Stimulated activated CD8-positive, alpha-beta memory T cell treated with anti-CD3 and anti-CD28 coated beads, Interleukin-4, amount 100 ng/mL, for 1 hour (primary cell): ENCODE measurements around the gene CNTN1.
"Not testable (repeated sequence)": the region's sequence is repeated elsewhere in the genome, so short reads cannot be mapped to it uniquely, and the experiment has no call there.

Experiments
- DNase-seq, 2 donors: peaks; one replicate each; pipeline ENCODE4 v3.0.0-alpha.2; 2020; ENCODE audit warnings: low read depth in 2 of 2, low spot score in 1 of 2

CNTN1 gene

GRCh38 chr12:41023836-41024235 is 331.6 kb downstream of the CNTN1 start:
- no peak for DNase-seq

GRCh38 chr12:41026151-41026550 is 333.9 kb downstream of the CNTN1 start:
- no peak for DNase-seq

- no peak for DNase-seq
These were observed 340.1 kb downstream of the CNTN1 start for GRCh38 chr12:41032386-41032785.

GRCh38 chr12:41034686-41035085 is 342.4 kb downstream of the CNTN1 start:
- DNase-seq: no peak

- no peak for DNase-seq
These were observed 347.2 kb downstream of the CNTN1 start for GRCh38 chr12:41039461-41039860.

GRCh38 chr12:41045509-41045908 is 353.3 kb downstream of the CNTN1 start:
- DNase-seq: no peak

GRCh38 chr12:41049033-41049432 is 356.8 kb downstream of the CNTN1 start:
- DNase-seq: no peak

GRCh38 chr12:41051954-41052353 is 359.7 kb downstream of the CNTN1 start:
- no peak for DNase-seq

- no peak for DNase-seq
These were observed 360.2 kb downstream of the CNTN1 start for GRCh38 chr12:41052441-41052840.

- no peak for DNase-seq
These were observed 360.8 kb downstream of the CNTN1 start for GRCh38 chr12:41053046-41053445.

GRCh38 chr12:41055875-41056577 is 363.8 kb downstream of the CNTN1 start:
- no peak for DNase-seq

- DNase-seq: no peak
These were observed 366.0 kb downstream of the CNTN1 start for GRCh38 chr12:41058266-41058665.

- no peak for DNase-seq
These were observed 369.0 kb downstream of the CNTN1 start for GRCh38 chr12:41061192-41061591.

GRCh38 chr12:41064411-41064810 is 372.2 kb downstream of the CNTN1 start:
- DNase-seq: no peak

- no peak for DNase-seq
These were observed 375.9 kb downstream of the CNTN1 start for GRCh38 chr12:41067941-41068645.

GRCh38 chr12:41073633-41074472 is 381.6 kb downstream of the CNTN1 start:
- DNase-seq: no peak

GRCh38 chr12:41074473-41074769 is 382.2 kb downstream of the CNTN1 start:
- DNase-seq: no peak

GRCh38 chr12:41076114-41076513 is 383.9 kb downstream of the CNTN1 start:
- no peak for DNase-seq

- DNase-seq: not testable (repeated sequence)
These were observed 389.0 kb downstream of the CNTN1 start for GRCh38 chr12:41081241-41081640.

- DNase-seq: no peak
These were observed 397.2 kb downstream of the CNTN1 start for GRCh38 chr12:41089438-41089837.

GRCh38 chr12:41092115-41092514 is 399.9 kb downstream of the CNTN1 start:
- no peak for DNase-seq

- DNase-seq: no peak
These were observed 404.6 kb downstream of the CNTN1 start for GRCh38 chr12:41096797-41097196.
